Endothelial cell of umbilical vein (primary cell): Measurements from ENCODE around the gene ABCA9.

Source experiments
- CTCF ChIP-seq, 2 donors: IDR thresholded peaks; 1 replicate in 1 of 2; 2 replicates in 1 of 2; pipeline ENCODE4 v1.5.1; 2011; ENCODE audit warnings: low read length in 2 of 2, mild to moderate bottlenecking in 2 of 2, moderate library complexity in 2 of 2, control low read depth in 1 of 2, inconsistent platforms in 1 of 2, low read depth in 1 of 2; ENCODE audit not compliant: insufficient read depth in 1 of 2; ENCODE audit errors: extremely low read depth in 1 of 2
- MYC ChIP-seq: IDR thresholded peaks from one replicate; pipeline ENCODE4 v1.6.1; 2011; ENCODE audit warnings: mild to moderate bottlenecking, low read depth, low read length

GRCh38 chr17:68981288-68981687 is 79.4 kb downstream of the ABCA9 start:
- no peak for TF ChIP-seq CTCF (IDR thresholded peaks at IDR 0.05; ENCODE audit: extremely low read depth in 1 of 2, insufficient read depth in 1 of 2, low read depth in 1 of 2, low read length in 2 of 2)
- no peak for TF ChIP-seq MYC
